Measurements from ENCODE around the gene RBM4B.

- TF ChIP-seq, protein P1, sequence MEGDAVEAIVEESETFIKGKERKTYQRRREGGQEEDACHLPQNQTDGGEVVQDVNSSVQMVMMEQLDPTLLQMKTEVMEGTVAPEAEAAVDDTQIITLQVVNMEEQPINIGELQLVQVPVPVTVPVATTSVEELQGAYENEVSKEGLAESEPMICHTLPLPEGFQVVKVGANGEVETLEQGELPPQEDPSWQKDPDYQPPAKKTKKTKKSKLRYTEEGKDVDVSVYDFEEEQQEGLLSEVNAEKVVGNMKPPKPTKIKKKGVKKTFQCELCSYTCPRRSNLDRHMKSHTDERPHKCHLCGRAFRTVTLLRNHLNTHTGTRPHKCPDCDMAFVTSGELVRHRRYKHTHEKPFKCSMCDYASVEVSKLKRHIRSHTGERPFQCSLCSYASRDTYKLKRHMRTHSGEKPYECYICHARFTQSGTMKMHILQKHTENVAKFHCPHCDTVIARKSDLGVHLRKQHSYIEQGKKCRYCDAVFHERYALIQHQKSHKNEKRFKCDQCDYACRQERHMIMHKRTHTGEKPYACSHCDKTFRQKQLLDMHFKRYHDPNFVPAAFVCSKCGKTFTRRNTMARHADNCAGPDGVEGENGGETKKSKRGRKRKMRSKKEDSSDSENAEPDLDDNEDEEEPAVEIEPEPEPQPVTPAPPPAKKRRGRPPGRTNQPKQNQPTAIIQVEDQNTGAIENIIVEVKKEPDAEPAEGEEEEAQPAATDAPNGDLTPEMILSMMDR (IDR thresholded peaks at IDR 0.05; ENCODE audit: low read length), result no peak
- no peak for TF ChIP-seq EZH2 (optimal IDR thresholded peaks at IDR 0.05; ENCODE audit: low read depth, low read length)
- no peak for TF ChIP-seq EZH2phosphoT487 (IDR thresholded peaks at IDR 0.05; ENCODE audit: low read length)
These were observed 58.6 kb downstream of the RBM4B start for GRCh38 chr11:66619080-66619554.
